Lower leg skin (tissue), 3 donors: Measurements from ENCODE around the gene PHLDA2.
"Not testable (repeated sequence)": the region's sequence is repeated elsewhere in the genome, so short reads cannot be mapped to it uniquely, and the experiment has no call there.

Experiments used
- CTCF ChIP-seq, 3 donors: fragments of 450-650 bp; IDR thresholded peaks; one replicate each; pipeline ENCODE4 v1.5.1; 2016; ENCODE audit warnings: antibody characterized with exemption in 3 of 3, mild to moderate bottlenecking in 3 of 3, moderate library complexity in 2 of 3
- POLR2A ChIP-seq, 2 donors: fragments of 450-650 bp; IDR thresholded peaks; one replicate each; pipeline ENCODE4 v1.6.1; 2016 to 2017; ENCODE audit warnings: antibody characterized with exemption in 2 of 2, mild to moderate bottlenecking in 1 of 2, moderate library complexity in 1 of 2

DNA sequence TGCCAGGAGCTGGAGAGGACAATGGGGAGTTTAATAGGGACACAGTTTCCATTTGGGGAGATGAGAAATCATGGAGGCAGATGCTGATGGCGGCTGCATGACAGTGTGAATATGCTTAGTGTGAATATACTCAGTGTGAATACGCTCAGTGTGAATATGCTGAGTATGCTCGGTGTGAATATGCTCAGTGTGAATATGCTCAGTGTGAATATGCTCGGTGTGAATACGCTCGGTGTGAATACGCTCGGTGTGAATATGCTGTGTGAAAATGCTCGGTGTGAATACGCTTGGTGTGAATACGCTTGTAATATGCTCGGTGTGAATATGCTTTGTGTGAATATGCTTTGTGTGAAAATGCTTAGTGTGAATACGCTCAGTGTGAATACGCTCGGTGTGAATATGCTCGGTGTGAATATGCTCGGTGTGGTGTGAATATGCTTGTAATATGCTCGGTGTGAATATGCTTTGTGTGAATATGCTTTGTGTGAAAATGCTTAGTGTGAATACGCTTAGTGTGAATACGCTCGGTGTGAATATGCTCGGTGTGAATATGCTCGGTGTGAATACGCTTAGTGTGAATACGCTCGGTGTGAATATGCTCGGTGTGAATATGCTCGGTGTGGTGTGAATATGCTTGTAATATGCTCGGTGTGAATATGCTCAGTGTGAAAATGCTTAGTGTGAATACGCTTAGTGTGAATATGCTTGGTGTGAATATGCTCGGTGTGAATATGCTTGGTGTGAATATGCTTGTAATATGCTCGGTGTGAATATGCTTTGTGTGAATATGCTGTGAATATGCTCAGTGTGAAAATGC is 8.6 kb upstream of the PHLDA2 start:
- not testable (repeated sequence) for TF ChIP-seq CTCF, POLR2A (IDR thresholded peaks at IDR 0.05)
